ENCODE data around the gene NCK1. TPM values are rescaled to one million over a fixed set of nuclear protein-coding genes. Genes with fewer than 3 reads are reported as not detected.

The NCK1 gene
- total and polyA plus RNA-seq, 9 of the 15 experiments (the other 6 are each of a cell fraction or from before 2014, with no cell fraction given) = 17.3 to 30.5 (median 25.0) TPM

DNA sequence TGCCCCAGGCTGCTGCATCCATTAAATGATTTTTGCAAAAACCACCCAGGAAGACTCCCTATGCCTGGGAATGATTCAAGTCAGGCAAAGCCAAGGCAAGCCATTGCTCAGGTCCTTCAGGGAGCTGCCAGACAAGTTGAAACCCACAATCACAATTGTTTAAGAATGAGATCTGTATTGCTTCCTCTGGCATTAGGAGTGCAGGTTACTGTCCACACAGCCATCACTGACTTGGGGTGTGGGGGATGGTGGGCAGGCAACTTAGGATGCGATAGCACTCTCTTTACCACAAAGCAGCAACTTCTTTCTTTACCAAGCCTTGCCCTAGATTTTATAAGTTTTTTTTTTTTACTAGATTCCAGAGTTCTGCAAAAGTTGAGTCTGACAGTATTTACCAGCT lies 80.8 kb downstream of the NCK1 start:
- no peak for DNase-seq (ENCODE audit: extremely low read depth in 1 of 4, low spot score in 3 of 4)
- CTCF ChIA-PET (ENCODE audit: low intra/inter-chr PET ratio) = no interaction called here
- H3K9me1 ChIP-seq (ENCODE audit: control insufficient read depth, insufficient read depth, low read length) = no peaks in the 10 kb centered on the region
- BruUV-seq (replicated peaks) = no TSS peak
- FAIRE-seq = no peak
- H3K9ac ChIP-seq (ENCODE audit: insufficient read depth in 1 of 2, low read depth in 2 of 2, low read length in 2 of 2) = no peak overlapping the region
- H3K27me3 ChIP-seq (ENCODE audit: control insufficient read depth in 2 of 2, insufficient read depth in 2 of 2, low read length in 2 of 2) = no peaks in the 10 kb centered on the region
- H3K36me3 ChIP-seq (ENCODE audit: control insufficient read depth, insufficient read depth, low read length) = peaks cover 14% of the 10 kb centered on the region; the same call in 2 of the 3 replicates
- POLR2A ChIA-PET = interaction anchor here (1.0 kb wide), 1 partner anchor 18 kb away, joined by 3 read pairs; no protein-coding TSS in a partner anchor
- H3K4me3 ChIP-seq = no peak overlapping the region
- 100% methylated on average over 1 of the region's 1 CpG for WGBS (ENCODE audit: insufficient coverage, low coverage, missing lambda C conversion rate)
- no peak overlapping the region for H3K4me2 ChIP-seq (ENCODE audit: insufficient read depth, low read length)
- no peak overlapping the region for H3K27ac ChIP-seq (ENCODE audit: extremely low read depth, low read depth, low read length)
- no peak overlapping the region for H2AFZ ChIP-seq (ENCODE audit: low read depth, low read length)
- H3K9me3 ChIP-seq (replicated peaks; ENCODE audit: control insufficient read depth, insufficient read depth, low read depth, low read length) = no peaks in the 10 kb centered on the region
- intact Hi-C loops (cut with micrococcal nuclease) = no loop called here
- in situ Hi-C loops (cut with MboI) = no loop called here
- peaks cover 0 to under 1% of the 10 kb centered on the region in 2 experiments; a peak in 1 of 5 replicates for H3K4me1 ChIP-seq (replicated peaks in 1 of 2; ENCODE audit: control insufficient read depth in 2 of 2, insufficient read depth in 2 of 2, low read length in 2 of 2)
- H3K79me2 ChIP-seq (ENCODE audit: control insufficient read depth, insufficient read depth, low read length) = peaks cover 44% of the 10 kb centered on the region
- TF ChIP-seq L3MBTL2 (IDR thresholded peaks at IDR 0.05) = no peak
- no peak for TF ChIP-seq NRF1 (conservative IDR thresholded peaks at IDR 0.05 in 1 of 2, IDR thresholded peaks at IDR 0.05 in 1 of 2)
- no peak for TF ChIP-seq ZNF175 (CRISPR knock-in tag; IDR thresholded peaks at IDR 0.05; ENCODE audit: low read depth)
- TF ChIP-seq STAT5A (IDR thresholded peaks at IDR 0.05; ENCODE audit: borderline replicate concordance, low read length) = no peak
- TF ChIP-seq FUS (optimal IDR thresholded peaks at IDR 0.05; ENCODE audit: low read depth, low read length) = no peak
- no peak for TF ChIP-seq RNF2 (IDR thresholded peaks at IDR 0.05)
- TF ChIP-seq GTF2A2 (tag; IDR thresholded peaks at IDR 0.05) = no peak
- TF ChIP-seq, protein P1, sequence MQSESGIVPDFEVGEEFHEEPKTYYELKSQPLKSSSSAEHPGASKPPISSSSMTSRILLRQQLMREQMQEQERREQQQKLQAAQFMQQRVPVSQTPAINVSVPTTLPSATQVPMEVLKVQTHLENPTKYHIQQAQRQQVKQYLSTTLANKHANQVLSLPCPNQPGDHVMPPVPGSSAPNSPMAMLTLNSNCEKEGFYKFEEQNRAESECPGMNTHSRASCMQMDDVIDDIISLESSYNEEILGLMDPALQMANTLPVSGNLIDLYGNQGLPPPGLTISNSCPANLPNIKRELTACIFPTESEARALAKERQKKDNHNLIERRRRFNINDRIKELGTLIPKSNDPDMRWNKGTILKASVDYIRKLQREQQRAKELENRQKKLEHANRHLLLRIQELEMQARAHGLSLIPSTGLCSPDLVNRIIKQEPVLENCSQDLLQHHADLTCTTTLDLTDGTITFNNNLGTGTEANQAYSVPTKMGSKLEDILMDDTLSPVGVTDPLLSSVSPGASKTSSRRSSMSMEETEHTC (IDR thresholded peaks at IDR 0.05) = no peak
- TF ChIP-seq TSC22D4 (tag; IDR thresholded peaks at IDR 0.05) = no peak
- TF ChIP-seq, protein P2, sequence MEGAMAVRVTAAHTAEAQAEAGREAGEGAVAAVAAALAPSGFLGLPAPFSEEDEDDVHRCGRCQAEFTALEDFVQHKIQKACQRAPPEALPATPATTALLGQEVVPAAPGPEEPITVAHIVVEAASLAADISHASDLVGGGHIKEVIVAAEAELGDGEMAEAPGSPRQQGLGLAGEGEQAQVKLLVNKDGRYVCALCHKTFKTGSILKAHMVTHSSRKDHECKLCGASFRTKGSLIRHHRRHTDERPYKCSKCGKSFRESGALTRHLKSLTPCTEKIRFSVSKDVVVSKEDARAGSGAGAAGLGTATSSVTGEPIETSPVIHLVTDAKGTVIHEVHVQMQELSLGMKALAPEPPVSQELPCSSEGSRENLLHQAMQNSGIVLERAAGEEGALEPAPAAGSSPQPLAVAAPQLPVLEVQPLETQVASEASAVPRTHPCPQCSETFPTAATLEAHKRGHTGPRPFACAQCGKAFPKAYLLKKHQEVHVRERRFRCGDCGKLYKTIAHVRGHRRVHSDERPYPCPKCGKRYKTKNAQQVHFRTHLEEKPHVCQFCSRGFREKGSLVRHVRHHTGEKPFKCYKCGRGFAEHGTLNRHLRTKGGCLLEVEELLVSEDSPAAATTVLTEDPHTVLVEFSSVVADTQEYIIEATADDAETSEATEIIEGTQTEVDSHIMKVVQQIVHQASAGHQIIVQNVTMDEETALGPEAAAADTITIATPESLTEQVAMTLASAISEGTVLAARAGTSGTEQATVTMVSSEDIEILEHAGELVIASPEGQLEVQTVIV (CRISPR knock-in tag; IDR thresholded peaks at IDR 0.05; ENCODE audit: borderline replicate concordance) = no peak
- TF ChIP-seq SMAD4 (CRISPR knock-in tag; conservative IDR thresholded peaks at IDR 0.05) = no peak
- no peak for TF ChIP-seq FOXP1 (CRISPR knock-in tag; IDR thresholded peaks at IDR 0.05)
- TF ChIP-seq EWSR1 (IDR thresholded peaks at IDR 0.05; ENCODE audit: borderline replicate concordance, low read depth, partially characterized antibody) = no peak
- no peaks in the 10 kb centered on the region for H4K20me1 ChIP-seq (replicated peaks; ENCODE audit: control insufficient read depth, insufficient read depth, low read length)
- ATAC-seq = no peak
